Sigmoid colon (tissue), 4 donors: ENCODE measurements around the gene STK24.
A peak's percentile ranks its signal among the peaks of the same experiment; 100 is the strongest.

Source experiments
- CTCF ChIP-seq, 4 experiments: fragments of 450-650 bp in 3 of 4; fragments of 200-600 bp in 1 of 4; IDR thresholded peaks; one replicate each; pipeline ENCODE4 v1.5.1; 2016 to 2019; ENCODE audit warnings: antibody characterized with exemption in 4 of 4, mild to moderate bottlenecking in 3 of 4, moderate library complexity in 2 of 4
- EP300 ChIP-seq, 4 donors: sonication (generic); formaldehyde crosslinking; IDR thresholded peaks; one replicate each; pipeline ENCODE4 v1.6.1; 2017; ENCODE audit warnings: antibody characterized with exemption in 4 of 4
- POLR2A ChIP-seq, 2 donors: fragments of 450-650 bp; IDR thresholded peaks; one replicate each; pipeline ENCODE4 v1.6.1; 2016; ENCODE audit warnings: antibody characterized with exemption in 2 of 2, mild to moderate bottlenecking in 2 of 2, moderate library complexity in 2 of 2
- POLR2AphosphoS5 ChIP-seq, 4 donors: sonication (generic); formaldehyde crosslinking; IDR thresholded peaks; one replicate each; pipeline ENCODE4 v1.6.1; 2017; ENCODE audit warnings: antibody characterized with exemption in 4 of 4

GRCh38 chr13:98445340-98446233 is 131.3 kb downstream of the STK24 start:
- TF ChIP-seq CTCF (IDR thresholded peaks at IDR 0.05) (peak; percentile 95 to 99 (median 96)), POLR2A (IDR thresholded peaks at IDR 0.05) (no peak), EP300 (IDR thresholded peaks at IDR 0.05) (no peak), POLR2AphosphoS5 (IDR thresholded peaks at IDR 0.05) (peak in 2 of 4 donors; percentile 24 to 49)
